IPS-18a (cell line): ENCODE data around the gene ARHGAP8.
"Not testable (repeated sequence)": the region's sequence is repeated elsewhere in the genome, so short reads cannot be mapped to it uniquely, and the experiment has no call there.

Experiments
- H3K27ac ChIP-seq: one replicate; pipeline ENCODE4 v1.5.1; 2013; ENCODE audit warnings: low read length
- H3K27me3 ChIP-seq: one replicate; pipeline ENCODE4 v1.6.1; 2013; ENCODE audit warnings: mild to moderate bottlenecking, low read length; ENCODE audit not compliant: control insufficient read depth, insufficient read depth
- H3K36me3 ChIP-seq: one replicate; pipeline ENCODE4 v1.6.1; 2013; ENCODE audit warnings: low read depth, low read length; ENCODE audit not compliant: control insufficient read depth
- H3K4me1 ChIP-seq: one replicate; pipeline ENCODE4 v1.6.1; 2013; ENCODE audit warnings: low read depth, low read length; ENCODE audit not compliant: control insufficient read depth
- H3K4me3 ChIP-seq: one replicate; pipeline ENCODE4 v1.5.1; 2013; ENCODE audit warnings: low read length
- H3K9ac ChIP-seq: one replicate; pipeline ENCODE4 v1.6.1; 2013; ENCODE audit warnings: mild to moderate bottlenecking, low read length, moderate library complexity
- H3K9me3 ChIP-seq: one replicate; pipeline ENCODE4 v1.6.1; 2013; ENCODE audit warnings: low read depth, low read length; ENCODE audit not compliant: control insufficient read depth

ARHGAP8 gene

DNA sequence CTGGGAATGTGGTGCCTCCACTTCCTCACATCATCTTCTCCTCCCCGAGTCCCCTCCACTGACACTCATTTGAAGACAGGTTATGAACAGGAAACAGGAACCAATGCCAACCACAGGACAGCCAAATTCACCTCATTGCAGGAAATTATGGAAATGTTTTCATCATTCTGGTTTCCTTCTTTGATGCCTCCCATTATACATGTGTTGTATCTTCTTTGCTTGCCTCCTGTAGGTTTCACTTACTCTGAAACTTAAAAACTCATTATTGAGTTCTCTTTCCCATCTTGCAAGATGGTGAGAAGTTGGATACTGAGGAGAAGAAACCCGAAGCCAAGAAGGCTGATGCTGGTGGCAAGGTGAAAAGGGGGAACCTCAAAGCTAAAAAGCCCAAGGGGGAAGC lies 148.9 kb downstream of the ARHGAP8 start:
- Histone ChIP-seq H3K9me3 (no peaks in the 10 kb centered on the region), H3K36me3 (peaks cover 3% of the 10 kb centered on the region), H3K27ac (no peak overlapping the region), H3K4me1 (no peaks in the 10 kb centered on the region), H3K9ac (no peak overlapping the region), H3K27me3 (no peaks in the 10 kb centered on the region), H3K4me3 (no peak overlapping the region)

DNA sequence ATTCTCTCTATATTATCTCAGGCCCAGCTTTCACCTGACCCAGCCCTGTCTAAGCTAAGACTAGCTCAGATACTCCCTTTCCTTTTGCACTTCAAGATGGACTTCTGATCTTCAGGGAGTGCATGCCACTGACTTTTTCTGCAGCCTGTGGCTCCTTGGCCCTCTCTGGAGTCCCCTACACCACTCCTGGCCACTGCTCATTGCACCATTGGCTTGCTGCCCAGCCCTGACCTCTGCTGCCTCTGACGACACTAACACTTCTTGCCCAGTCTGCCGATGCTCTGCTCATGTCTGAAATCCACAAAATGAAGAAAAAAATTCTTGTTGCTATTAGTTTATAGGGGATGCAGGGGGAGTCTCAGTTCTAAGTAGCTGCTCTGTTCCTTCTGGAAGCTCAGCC lies 150.8 kb downstream of the ARHGAP8 start:
- not testable (repeated sequence) for H3K9ac ChIP-seq, H3K36me3 ChIP-seq, H3K9me3 ChIP-seq, H3K27ac ChIP-seq, H3K4me1 ChIP-seq, H3K27me3 ChIP-seq, H3K4me3 ChIP-seq

DNA sequence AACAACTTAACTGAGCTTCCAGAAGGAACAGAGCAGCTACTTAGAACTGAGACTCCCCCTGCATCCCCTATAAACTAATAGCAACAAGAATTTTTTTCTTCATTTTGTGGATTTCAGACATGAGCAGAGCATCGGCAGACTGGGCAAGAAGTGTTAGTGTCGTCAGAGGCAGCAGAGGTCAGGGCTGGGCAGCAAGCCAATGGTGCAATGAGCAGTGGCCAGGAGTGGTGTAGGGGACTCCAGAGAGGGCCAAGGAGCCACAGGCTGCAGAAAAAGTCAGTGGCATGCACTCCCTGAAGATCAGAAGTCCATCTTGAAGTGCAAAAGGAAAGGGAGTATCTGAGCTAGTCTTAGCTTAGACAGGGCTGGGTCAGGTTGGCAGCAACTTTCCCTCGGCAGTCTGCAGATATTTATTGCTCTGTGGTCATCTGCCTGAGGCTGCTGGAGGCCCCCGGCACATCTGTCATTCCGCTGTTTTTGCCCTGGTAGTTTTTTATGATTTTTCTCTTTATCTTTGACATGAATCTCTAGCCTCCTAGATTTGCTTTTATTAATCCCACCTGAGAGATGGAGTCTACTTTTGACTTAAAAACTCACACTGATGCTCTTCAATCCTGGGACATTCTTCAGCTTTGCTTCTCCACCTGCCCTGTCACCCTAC lies 152.2 kb downstream of the ARHGAP8 start:
- H3K27ac ChIP-seq, H3K4me1 ChIP-seq, H3K9me3 ChIP-seq, H3K9ac ChIP-seq, H3K4me3 ChIP-seq, H3K27me3 ChIP-seq, H3K36me3 ChIP-seq: not testable (repeated sequence)

GRCh38 chr22:44906248-44906936 lies 154.0 kb downstream of the ARHGAP8 start:
- Histone ChIP-seq H3K9me3 (no peaks in the 10 kb centered on the region), H3K9ac (no peak overlapping the region), H3K4me3 (no peak overlapping the region), H3K4me1 (no peaks in the 10 kb centered on the region), H3K27ac (no peak overlapping the region), H3K36me3 (peaks cover 9% of the 10 kb centered on the region), H3K27me3 (no peaks in the 10 kb centered on the region)

- H3K36me3 ChIP-seq, result peaks cover 16% of the 10 kb centered on the region
- no peaks in the 10 kb centered on the region for H3K4me1 ChIP-seq
- H3K4me3 ChIP-seq, result no peak overlapping the region
- H3K9ac ChIP-seq, result no peak overlapping the region
- no peaks in the 10 kb centered on the region for H3K9me3 ChIP-seq
- H3K27ac ChIP-seq, result no peak overlapping the region
- no peaks in the 10 kb centered on the region for H3K27me3 ChIP-seq
Measured at GRCh38 chr22:44906999-44907644, 154.7 kb downstream of the ARHGAP8 start.

DNA sequence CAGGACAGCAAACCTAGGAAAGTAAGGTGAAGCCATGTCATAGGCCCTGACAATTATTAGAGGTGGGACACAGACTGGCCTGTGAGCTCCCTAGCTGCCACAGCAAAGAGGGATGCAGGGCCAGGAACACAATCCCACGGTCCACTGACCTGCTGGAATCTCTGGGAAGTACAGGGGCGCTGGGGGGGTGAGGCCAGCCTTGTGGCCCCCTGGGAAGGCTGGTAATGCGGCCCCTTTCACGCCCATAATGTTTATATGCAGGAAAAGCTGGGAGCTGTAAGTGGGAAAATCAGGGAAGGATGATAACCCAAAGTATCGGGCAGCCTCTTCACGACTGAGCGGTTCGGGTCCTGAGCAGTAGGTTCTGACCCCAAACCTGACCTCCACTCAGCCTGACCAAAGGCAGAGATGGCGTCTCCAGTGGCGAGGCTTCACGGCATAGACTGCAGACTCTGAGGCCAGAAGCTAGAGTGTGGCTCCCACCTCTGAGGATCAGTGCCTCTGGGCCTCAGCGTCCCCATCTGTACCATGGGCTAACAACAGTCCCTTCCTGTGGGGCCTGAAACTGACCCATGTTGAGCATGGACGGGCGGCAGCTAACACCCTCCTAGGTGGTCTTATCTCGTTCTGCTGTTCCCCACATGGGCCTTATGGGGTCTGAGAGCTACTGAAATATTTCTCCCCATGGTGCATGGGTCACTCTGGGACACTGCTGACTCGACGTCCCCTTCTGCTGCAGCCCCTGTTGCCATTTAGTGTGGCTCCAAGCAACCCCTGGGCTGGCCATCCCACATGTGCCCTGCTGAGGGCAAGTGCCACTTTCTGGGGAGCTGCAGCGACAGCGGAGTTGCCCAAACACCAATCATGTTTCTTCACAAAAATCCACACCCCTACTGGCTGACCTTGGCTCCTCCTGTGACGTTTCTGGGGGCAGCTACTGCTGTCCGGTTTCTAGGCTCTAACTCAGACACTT lies 155.7 kb downstream of the ARHGAP8 start:
- Histone ChIP-seq H3K9ac (no peak overlapping the region), H3K36me3 (peaks cover 25% of the 10 kb centered on the region), H3K4me1 (no peaks in the 10 kb centered on the region), H3K9me3 (no peaks in the 10 kb centered on the region), H3K4me3 (no peak overlapping the region), H3K27ac (no peak overlapping the region), H3K27me3 (no peaks in the 10 kb centered on the region)

- H3K4me1 ChIP-seq, result no peaks in the 10 kb centered on the region
- no peak overlapping the region for H3K9ac ChIP-seq
- no peaks in the 10 kb centered on the region for H3K27me3 ChIP-seq
- H3K27ac ChIP-seq, result no peak overlapping the region
- H3K4me3 ChIP-seq, result no peak overlapping the region
- H3K9me3 ChIP-seq, result no peaks in the 10 kb centered on the region
- H3K36me3 ChIP-seq, result peaks cover 33% of the 10 kb centered on the region
Measured at GRCh38 chr22:44909241-44909640, 156.9 kb downstream of the ARHGAP8 start.
